Activated T-helper 2 cell treated with anti-CD3 and anti-CD28 coated beads, Interferon-gamma antibody, Interleukin-2, Interleukin-4, amounts not matched to agents 10 μg/mL and 5 μg/mL and 100 μg/mL, durations not matched to agents 14 hours and 24 hours and 36 hours (primary cell): ENCODE measurements around the gene RNF26. TPM values are rescaled to one million over a fixed set of nuclear protein-coding genes. Genes with fewer than 3 reads are reported as not detected.

ENCODE experiments used
- DNase-seq: peaks from one replicate; pipeline ENCODE4 v3.0.0; 2021; ENCODE audit warnings: low spot score
- H3K27ac Mint-ChIP-seq: one replicate; pipeline ENCODE4 v1.8.0; 2021; ENCODE audit warnings: mixed read lengths
- H3K27me3 Mint-ChIP-seq: one replicate; pipeline ENCODE4 v1.8.0; 2021; ENCODE audit warnings: low read depth, mixed read lengths
- H3K36me3 Mint-ChIP-seq: one replicate; pipeline ENCODE4 v1.8.0; 2021; ENCODE audit warnings: low read depth, mixed read lengths
- H3K4me1 Mint-ChIP-seq: one replicate; pipeline ENCODE4 v1.8.0; 2021; ENCODE audit warnings: low read depth, mixed read lengths
- H3K4me3 Mint-ChIP-seq: one replicate; pipeline ENCODE4 v1.8.0; 2021; ENCODE audit warnings: low read depth, mild to moderate bottlenecking, moderate library complexity, mixed read lengths
- H3K9me3 Mint-ChIP-seq: one replicate; pipeline ENCODE4 v1.8.0; 2021; ENCODE audit warnings: mixed read lengths
- intact Hi-C: fragments of 100-400 bp; cut with micrococcal nuclease; formaldehyde crosslinking; loops from one replicate; pipeline ENCODE4 v1.15.1; 2023
- total RNA-seq: library from RNA; stranded (reverse); gene quantifications from 2 replicates; pipeline ENCODE4 v1.2.3, GENCODE V29; 2022

RNF26 gene
- total RNA-seq, 1 donor from 2014 or later = 32.6 TPM

DNA sequence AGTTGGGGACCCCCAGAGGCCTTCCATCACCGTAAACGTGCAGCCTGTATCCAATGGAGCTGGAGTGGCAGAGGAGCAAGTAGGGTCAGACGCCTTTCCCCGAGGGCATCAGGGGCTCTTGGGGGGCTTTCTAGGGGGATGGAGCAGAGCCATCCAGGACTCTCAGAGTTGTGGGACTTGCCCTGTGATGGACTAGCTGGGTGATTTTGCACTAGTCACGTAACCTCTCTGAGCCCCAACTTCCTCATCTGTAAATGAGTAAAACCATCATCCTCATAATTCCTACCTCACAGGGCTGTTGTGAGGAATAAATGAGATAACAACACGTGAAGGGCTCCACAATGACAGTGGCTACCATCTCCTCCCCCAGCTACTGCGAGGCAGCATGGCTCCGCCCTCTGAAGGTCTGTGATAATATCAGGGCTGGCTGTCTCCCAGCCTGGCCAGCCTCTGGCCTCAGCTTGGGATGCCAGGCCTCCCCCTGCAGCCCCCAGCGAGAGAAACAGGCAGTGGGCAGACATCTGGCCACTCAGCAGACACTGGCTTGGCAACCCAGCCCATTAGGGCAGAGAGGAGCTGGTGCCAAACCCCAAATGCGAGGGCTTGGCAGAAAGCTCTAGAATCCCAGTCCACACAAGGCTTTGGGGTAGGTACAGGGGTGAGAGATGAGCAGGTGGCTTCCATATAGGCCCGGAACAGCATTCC, 40.5 kb downstream of the RNF26 start:
- intact Hi-C loops = loop anchor here (1.0 kb wide), 1 partner anchor 18 kb away; no protein-coding TSS in a partner anchor
- Mint-ChIP-seq H3K36me3 (no peaks in the 10 kb centered on the region), H3K4me1 (peaks cover 4% of the 10 kb centered on the region), H3K27me3 (no peaks in the 10 kb centered on the region), H3K4me3 (no peak overlapping the region), H3K9me3 (no peaks in the 10 kb centered on the region), H3K27ac (no peak overlapping the region)
- DNase-seq = no peak

DNA sequence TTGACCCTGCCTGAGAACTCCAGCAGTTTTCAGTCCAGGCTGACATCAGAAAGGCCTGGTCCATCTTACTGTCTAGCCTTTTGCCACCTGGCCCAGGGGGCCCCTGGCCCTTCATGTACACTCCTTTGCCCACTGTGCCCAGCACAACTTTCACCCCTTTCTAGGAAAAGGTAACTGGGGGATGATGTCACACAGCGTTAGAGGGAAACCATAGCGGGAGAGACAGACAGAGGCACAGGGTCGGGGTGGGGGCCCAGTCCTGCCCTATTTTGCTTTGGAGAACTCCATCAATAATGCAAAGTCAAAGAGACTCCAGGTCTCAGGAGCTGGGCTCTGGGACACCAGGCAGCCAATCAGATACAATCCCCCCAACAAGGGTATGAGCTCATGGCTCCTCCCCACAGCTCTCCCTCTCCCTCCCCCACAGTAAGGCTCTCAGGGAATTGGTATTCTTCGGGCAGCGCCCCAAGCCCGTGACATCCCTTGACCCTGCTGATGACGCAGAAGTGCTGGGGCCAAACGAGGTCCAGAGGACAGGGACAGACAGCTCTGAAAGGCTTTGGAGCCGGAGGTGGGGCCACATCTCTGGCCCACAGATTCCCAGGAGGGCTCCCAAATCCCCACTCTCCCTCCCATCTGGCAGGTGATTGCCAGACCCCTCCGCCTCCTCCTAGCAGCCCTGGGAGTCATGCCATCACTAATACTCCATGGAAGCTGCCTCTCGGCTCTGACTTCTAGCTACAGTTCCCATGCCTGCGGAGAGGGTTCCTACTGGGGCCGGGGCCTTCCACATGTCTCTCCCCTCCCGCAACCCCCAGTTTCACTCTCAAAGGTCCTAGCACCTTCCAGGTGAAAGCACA, 41.2 kb downstream of the RNF26 start:
- no peak overlapping the region for H3K27ac Mint-ChIP-seq
- no peaks in the 10 kb centered on the region for H3K9me3 Mint-ChIP-seq
- no peaks in the 10 kb centered on the region for H3K27me3 Mint-ChIP-seq
- peaks cover 4% of the 10 kb centered on the region for H3K4me1 Mint-ChIP-seq
- H3K4me3 Mint-ChIP-seq = no peak overlapping the region
- DNase-seq = no peak
- intact Hi-C loops = no loop called here
- H3K36me3 Mint-ChIP-seq = no peaks in the 10 kb centered on the region

DNA sequence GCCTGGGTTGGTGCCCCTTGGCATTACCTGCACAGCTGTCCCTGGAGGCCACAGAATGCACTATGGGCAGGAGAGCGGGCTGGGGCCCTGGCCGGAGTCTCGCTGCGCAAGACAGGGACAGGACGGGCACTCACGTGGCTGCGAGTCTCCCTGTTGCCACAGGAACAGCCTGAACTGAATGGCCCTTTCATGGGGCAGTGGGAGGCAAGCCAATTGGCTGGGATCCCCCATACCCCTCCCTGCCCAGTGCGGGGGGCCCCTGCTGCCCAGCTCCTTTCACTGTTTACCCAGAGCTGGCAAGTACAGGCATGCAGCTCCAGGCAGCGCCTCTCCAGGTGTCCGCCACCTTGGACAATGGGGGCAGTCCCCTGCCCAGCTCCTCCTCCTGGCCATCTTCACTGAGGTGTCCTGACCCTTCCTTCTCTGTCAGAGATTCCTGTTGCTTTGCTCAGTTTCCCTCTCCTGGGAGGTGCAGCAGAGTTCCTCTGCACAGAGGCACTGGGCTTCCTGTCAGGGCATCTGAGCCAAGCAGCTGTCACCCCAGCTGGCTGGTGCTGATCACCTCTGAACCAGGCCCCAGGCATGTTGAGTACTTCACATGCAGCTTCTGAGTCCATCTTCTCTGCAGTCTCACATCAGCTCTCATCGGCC, 42.0 kb downstream of the RNF26 start:
- Mint-ChIP-seq H3K4me1 (peaks cover 12% of the 10 kb centered on the region), H3K27me3 (no peaks in the 10 kb centered on the region), H3K9me3 (no peaks in the 10 kb centered on the region), H3K36me3 (no peaks in the 10 kb centered on the region), H3K4me3 (no peak overlapping the region), H3K27ac (no peak overlapping the region)
- intact Hi-C loops = no loop called here
- no peak for DNase-seq

DNA sequence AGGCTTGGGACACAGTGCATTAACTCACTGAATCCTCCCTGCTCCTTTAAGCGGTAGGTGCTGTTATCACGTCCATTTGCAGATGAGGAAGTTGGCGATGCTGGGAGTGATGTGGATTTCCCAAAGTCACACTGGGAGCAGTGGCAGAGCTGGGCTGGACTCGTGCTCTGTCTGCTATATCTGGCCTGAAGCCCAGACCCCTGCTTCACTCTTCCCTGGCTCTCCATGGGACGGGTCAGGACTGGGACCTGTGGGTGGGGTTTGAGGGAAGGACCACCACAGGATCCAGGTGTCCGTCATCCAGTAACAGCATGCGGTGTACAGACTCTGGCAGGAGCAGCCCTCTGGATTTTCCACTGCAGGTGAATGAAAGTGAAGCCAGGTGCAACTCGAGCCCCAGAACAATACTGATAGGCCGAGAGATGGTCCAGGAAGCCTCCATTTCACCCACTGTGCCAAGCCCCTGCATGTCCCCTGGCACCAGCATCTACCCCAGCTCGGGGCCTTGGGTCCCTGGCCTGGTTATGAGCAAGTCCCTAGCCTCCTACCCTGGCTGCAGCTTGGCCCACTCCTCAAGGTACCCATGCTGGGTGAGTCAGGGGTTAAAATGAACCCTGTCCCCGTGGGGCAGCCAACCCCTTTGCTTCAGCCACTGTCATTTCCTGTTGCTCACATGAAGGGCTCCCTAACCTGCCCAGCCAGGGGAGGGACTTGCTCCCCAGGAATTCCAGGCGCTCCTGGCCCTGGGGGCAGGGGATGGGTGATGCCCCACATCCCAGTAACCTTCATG, 43.0 kb downstream of the RNF26 start:
- peaks cover 3% of the 10 kb centered on the region for H3K27me3 Mint-ChIP-seq
- intact Hi-C loops = no loop called here
- H3K9me3 Mint-ChIP-seq = no peaks in the 10 kb centered on the region
- no peak overlapping the region for H3K4me3 Mint-ChIP-seq
- DNase-seq = no peak
- no peak overlapping the region for H3K27ac Mint-ChIP-seq
- H3K4me1 Mint-ChIP-seq = peaks cover 16% of the 10 kb centered on the region
- no peaks in the 10 kb centered on the region for H3K36me3 Mint-ChIP-seq

DNA sequence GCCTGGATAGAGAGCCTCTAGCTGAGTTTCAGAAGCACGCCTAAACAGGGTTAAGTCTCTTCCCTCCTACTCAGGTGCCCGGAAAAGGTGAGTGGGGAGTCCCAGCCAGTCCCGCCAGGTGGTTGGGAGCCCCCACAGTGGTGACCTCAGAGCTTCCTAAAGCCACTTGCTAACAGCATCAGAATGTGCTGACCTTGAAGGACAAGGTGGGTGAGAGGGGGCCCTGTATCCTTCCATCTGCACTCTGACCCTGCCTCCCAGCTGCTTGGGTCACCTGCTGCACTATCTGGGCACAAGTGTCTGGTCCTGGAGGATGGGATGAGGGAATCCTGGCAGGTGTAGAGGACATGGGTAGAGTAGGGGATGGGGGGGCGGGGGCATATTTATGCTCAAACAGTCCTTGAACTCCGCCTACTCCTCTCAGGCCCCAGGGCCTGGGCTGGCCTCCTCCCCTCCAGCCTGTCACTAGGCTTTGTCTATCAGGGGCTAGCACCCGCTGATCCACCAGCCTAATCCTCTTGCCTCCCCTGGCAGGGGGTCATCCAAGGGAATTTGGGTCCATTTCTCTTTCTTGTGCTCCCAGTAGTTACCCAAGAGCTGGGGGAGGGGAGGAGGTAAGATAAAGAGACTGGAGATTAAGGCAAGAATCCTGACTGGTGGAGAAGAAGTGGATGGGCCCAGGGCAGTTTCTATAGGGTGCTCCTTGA, 43.8 kb downstream of the RNF26 start:
- H3K4me1 Mint-ChIP-seq = peaks cover 16% of the 10 kb centered on the region
- no peak overlapping the region for H3K4me3 Mint-ChIP-seq
- DNase-seq = no peak
- peaks cover 3% of the 10 kb centered on the region for H3K27me3 Mint-ChIP-seq
- H3K27ac Mint-ChIP-seq = no peak overlapping the region
- no peaks in the 10 kb centered on the region for H3K36me3 Mint-ChIP-seq
- intact Hi-C loops = no loop called here
- no peaks in the 10 kb centered on the region for H3K9me3 Mint-ChIP-seq

DNA sequence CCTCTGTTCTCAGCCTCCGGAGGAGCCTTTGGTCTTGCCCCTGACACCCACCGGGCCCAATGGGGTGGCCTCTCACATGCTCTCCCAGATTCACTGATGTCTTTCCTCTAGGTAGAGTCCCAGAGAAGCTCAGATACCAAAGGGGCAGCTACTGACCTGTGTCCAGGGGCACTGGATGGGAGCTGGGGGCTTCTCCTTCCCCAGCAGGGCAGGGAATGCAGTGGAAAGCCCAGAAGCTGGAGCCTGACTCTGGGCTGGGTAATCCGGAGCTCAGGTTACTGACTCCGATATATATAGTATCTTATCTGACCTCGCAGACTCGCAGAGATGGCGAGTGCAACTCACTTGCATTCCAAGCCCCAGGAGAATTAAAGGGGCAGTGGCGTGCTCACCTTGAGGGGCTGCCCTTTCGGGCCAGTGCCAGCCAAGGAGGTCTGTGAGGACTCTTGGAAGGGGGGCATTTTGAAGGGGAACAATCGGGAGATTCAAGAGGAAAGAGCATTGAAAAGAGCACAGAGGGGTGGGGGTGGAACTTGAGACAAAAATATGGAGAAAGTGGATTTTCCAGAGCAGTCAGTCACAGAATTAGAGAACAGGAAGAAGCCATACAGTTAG, 44.6 kb downstream of the RNF26 start:
- no peaks in the 10 kb centered on the region for H3K9me3 Mint-ChIP-seq
- DNase-seq = no peak
- intact Hi-C loops = no loop called here
- peaks cover 3% of the 10 kb centered on the region for H3K27me3 Mint-ChIP-seq
- no peak overlapping the region for H3K4me3 Mint-ChIP-seq
- no peaks in the 10 kb centered on the region for H3K36me3 Mint-ChIP-seq
- H3K4me1 Mint-ChIP-seq = peaks cover 12% of the 10 kb centered on the region
- no peak overlapping the region for H3K27ac Mint-ChIP-seq

DNA sequence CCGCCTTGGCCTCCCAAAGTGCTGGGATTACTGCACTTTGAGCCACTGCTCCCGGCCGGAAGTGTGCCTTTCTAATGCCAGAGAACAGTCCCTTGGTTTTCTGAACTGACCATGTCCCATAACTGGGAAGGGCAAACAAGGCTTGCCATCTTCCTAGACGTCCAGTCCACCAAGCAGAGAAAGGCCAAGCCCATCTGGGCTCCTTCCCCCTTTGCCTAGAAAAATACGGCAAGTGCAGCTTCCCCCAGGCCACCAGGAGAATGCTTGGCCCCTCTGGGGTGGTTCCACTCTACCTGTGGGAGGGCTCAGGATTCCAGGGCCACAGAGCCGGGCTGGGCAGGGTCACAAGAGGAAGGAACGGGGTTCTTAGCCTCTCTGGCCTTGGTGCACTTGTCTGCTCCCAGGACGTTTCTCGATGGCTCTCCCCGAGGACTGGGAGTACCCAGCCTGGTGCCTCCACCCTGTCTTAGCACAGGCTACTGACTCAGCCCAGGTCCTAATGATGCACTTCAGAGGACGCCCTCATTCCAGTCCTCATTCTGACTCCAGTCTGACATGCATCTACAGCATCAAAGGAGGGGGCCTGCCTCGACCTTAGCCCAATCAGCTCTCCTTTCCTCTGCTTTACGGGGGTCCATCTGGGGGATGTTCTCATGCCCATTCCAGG, 46.0 kb downstream of the RNF26 start:
- peaks cover 12% of the 10 kb centered on the region for H3K4me1 Mint-ChIP-seq
- no peak overlapping the region for H3K27ac Mint-ChIP-seq
- H3K4me3 Mint-ChIP-seq = no peak overlapping the region
- intact Hi-C loops = loop anchor here (2.0 kb wide), 1 partner anchor 95 kb away; no protein-coding TSS in a partner anchor
- H3K27me3 Mint-ChIP-seq = peaks cover 3% of the 10 kb centered on the region
- no peaks in the 10 kb centered on the region for H3K36me3 Mint-ChIP-seq
- H3K9me3 Mint-ChIP-seq = no peaks in the 10 kb centered on the region
- DNase-seq = peak; percentile 9

DNA sequence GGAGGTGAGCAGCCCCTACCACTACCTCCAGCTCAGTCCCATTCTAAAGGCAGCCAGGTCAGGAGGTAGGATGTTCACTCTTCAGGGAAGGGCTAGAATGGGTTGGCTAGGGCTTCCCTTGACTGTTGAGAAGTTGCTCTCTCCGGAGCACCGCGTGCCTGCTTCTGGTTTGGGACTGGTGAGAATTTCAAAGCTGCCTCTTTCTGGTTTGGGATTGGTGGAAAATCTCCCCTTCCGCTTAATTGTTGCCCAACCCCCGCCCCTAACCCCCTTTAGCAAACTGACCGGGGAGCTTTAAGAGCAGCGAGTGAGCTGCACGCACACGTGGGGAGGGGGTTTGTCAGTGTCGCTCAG, 46.5 kb downstream of the RNF26 start:
- intact Hi-C loops = loop anchor here (1.0 to 2.0 kb wide), 3 partner anchors 20 to 94 kb away; no protein-coding TSS in a partner anchor
- DNase-seq = no peak
- no peaks in the 10 kb centered on the region for H3K9me3 Mint-ChIP-seq
- H3K4me1 Mint-ChIP-seq = peaks cover 12% of the 10 kb centered on the region
- H3K36me3 Mint-ChIP-seq = no peaks in the 10 kb centered on the region
- H3K27ac Mint-ChIP-seq = no peak overlapping the region
- H3K4me3 Mint-ChIP-seq = no peak overlapping the region
- peaks cover 3% of the 10 kb centered on the region for H3K27me3 Mint-ChIP-seq

DNA sequence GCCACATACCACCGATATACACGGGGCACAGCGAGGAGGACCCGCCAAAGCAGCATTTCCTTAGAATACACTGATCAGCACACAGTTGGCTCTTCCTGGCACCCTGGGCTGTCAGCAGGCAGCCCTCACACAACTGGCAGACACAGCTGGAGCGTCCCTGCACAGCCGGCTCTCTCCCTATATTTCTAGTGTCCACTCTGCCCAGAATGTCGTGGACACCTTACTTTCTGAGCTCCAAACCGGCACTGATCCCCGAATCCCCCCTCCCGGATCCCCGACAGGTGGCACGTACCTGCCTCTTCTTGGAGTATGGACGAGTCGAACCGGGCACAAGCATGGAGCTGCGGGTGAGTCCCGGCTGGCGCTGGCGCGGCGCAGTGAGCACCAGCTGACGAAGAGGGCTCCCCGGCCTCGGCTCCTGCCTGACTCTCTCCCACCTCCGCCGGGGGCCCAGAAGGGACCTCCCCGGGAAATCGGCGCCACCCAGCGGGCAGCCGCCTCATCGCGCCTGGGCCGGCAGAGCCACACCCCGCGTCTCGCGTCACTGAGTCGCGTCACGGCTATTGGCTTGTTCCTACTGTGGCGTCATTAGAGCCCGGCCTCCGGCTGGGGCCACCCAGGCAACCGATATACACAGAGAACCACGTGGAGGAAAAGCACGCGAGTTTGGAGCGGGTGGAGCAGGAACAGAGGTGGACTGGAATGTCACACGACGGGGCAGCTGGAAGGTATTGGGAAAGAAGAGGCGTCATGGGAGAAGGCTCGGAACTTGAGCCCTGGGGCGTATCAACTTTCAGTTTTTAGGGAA, 47.1 kb downstream of the RNF26 start, which contains the start of gene USP2:
USP2 (minus strand) TSS at position 510 of the 808 bp plus-strand sequence. CDS start 8,210 bp downstream, outside the sequence.
- no peak within 1 kb of the TSS for H3K27ac Mint-ChIP-seq
- no peaks in the 10 kb centered on the region for H3K9me3 Mint-ChIP-seq
- no peak within 1 kb of the TSS for H3K4me3 Mint-ChIP-seq
- no peaks in the 10 kb centered on the region for H3K36me3 Mint-ChIP-seq
- intact Hi-C loops = loop anchor here (1.0 to 2.0 kb wide), 3 partner anchors 20 to 93 kb away; no protein-coding TSS in a partner anchor
- peaks cover 3% of the 10 kb centered on the region for H3K27me3 Mint-ChIP-seq
- H3K4me1 Mint-ChIP-seq = peaks cover 12% of the 10 kb centered on the region
- peak; percentile 95 for DNase-seq

DNA sequence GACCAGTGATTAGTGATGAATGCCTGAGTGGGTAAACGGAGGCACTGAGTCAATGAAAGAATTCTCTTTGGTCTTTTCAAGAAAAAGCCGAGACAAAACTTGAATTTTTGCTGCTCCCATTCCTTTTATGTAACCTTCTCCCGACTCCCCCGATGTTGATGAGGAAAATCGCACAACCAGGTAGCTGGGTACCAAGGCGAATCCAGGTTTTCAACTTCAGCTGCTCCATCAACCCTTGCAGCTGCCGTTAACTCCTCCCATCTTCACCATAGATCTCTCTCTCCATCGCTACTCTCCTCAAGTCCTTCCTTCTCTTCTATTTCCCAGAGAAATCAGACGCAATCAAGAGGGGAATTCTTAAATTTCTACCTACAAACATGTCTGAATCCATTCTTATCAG, 47.8 kb downstream of the RNF26 start:
- intact Hi-C loops = no loop called here
- H3K36me3 Mint-ChIP-seq = no peaks in the 10 kb centered on the region
- H3K4me3 Mint-ChIP-seq = no peak overlapping the region

More for the DNA sequence above, 47.8 kb downstream of the RNF26 start:
- peaks cover 12% of the 10 kb centered on the region for H3K4me1 Mint-ChIP-seq
- H3K9me3 Mint-ChIP-seq = no peaks in the 10 kb centered on the region
- peaks cover 3% of the 10 kb centered on the region for H3K27me3 Mint-ChIP-seq
- no peak for DNase-seq
- no peak overlapping the region for H3K27ac Mint-ChIP-seq
